Ovary (tissue), 3 donors: ENCODE data around the gene SCO1.

Experiments used
- POLR2A ChIP-seq: fragments of 450-650 bp; IDR thresholded peaks from one replicate; pipeline ENCODE4 v1.6.1; 2017; ENCODE audit warnings: antibody characterized with exemption, mild to moderate bottlenecking, moderate library complexity
- TF ChIP-seq, protein P1 (sequence below), 3 donors: fragments of 450-650 bp in 2 of 3; fragments of 200-600 bp in 1 of 3; IDR thresholded peaks; one replicate each; pipeline versions ENCODE4 v1.5.1 to v1.8.0; 2016 to 2022; ENCODE audit warnings: antibody characterized with exemption in 3 of 3, mild to moderate bottlenecking in 1 of 3
- donor health status: DM: no; HTN: no; CAD: no.

DNA sequence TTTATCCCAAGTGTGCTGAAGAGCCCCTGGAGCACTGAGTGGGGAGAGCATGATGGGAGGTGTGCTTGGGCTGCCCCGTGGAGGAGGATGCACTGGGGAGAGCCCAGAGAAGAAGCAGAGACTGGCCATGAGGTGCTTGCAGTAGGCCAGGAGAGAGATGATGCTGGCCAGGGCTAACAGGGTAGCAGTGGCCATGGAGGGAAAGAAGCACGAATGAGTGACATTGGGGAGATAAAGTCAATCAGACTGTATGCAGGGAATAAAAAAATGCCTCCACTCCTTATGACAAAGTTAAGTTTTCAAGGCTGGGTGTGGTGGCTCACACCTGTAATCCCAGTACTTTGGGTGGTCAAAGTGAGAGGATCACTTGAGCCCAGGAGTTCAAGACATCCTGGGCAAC is 37.9 kb upstream of the SCO1 start:
- TF ChIP-seq, protein P1, sequence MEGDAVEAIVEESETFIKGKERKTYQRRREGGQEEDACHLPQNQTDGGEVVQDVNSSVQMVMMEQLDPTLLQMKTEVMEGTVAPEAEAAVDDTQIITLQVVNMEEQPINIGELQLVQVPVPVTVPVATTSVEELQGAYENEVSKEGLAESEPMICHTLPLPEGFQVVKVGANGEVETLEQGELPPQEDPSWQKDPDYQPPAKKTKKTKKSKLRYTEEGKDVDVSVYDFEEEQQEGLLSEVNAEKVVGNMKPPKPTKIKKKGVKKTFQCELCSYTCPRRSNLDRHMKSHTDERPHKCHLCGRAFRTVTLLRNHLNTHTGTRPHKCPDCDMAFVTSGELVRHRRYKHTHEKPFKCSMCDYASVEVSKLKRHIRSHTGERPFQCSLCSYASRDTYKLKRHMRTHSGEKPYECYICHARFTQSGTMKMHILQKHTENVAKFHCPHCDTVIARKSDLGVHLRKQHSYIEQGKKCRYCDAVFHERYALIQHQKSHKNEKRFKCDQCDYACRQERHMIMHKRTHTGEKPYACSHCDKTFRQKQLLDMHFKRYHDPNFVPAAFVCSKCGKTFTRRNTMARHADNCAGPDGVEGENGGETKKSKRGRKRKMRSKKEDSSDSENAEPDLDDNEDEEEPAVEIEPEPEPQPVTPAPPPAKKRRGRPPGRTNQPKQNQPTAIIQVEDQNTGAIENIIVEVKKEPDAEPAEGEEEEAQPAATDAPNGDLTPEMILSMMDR (IDR thresholded peaks at IDR 0.05), result no peak
- no peak for TF ChIP-seq POLR2A
